ENCODE measurements around the gene PROX2.

PROX2 gene

GRCh38 chr14:74875941-74876913 is at the start of gene PROX2:
TSS of gene PROX2 (minus strand) at chr14:74876145. CDS start at chr14:74863834, 12,311 bp downstream.
- DNase-seq = peak in 1 of 2 donors; percentile 22

- no peak for DNase-seq
These were observed 48.1 kb upstream of the PROX2 start for GRCh38 chr14:74924061-74924460.

GRCh38 chr14:74922752-74923401 is 46.9 kb upstream of the PROX2 start, which contains the start of gene RPS6KL1:
TSS of gene RPS6KL1 (minus strand) at chr14:74923260. CDS start at chr14:74921541, 1,719 bp downstream.
- DNase-seq = peak; percentile 71 to 81

GRCh38 chr14:74921987-74922751 is 46.2 kb upstream of the PROX2 start:
- DNase-seq = no peak

GRCh38 chr14:74921053-74921620 is 45.2 kb upstream of the PROX2 start:
- DNase-seq = no peak

- DNase-seq = no peak
These were observed 44.3 kb upstream of the PROX2 start for GRCh38 chr14:74920281-74920680.

GRCh38 chr14:74919421-74920165 is 43.6 kb upstream of the PROX2 start:
- DNase-seq = no peak

GRCh38 chr14:74918380-74918779 is 42.4 kb upstream of the PROX2 start:
- no peak for DNase-seq

- peak in 1 of 2 donors; percentile 32 for DNase-seq
These were observed 41.7 kb upstream of the PROX2 start for GRCh38 chr14:74917646-74918081.

- DNase-seq = no peak
These were observed 41.2 kb upstream of the PROX2 start for GRCh38 chr14:74917178-74917543.

GRCh38 chr14:74915826-74916225 is 39.9 kb upstream of the PROX2 start:
- no peak for DNase-seq

GRCh38 chr14:74915426-74915825 is 39.5 kb upstream of the PROX2 start:
- DNase-seq = no peak

- DNase-seq = peak; percentile 65 to 66
These were observed 38.1 kb upstream of the PROX2 start for GRCh38 chr14:74913986-74914573.

GRCh38 chr14:74913393-74913910 is 37.5 kb upstream of the PROX2 start:
- no peak for DNase-seq

GRCh38 chr14:74912801-74913200 is 36.9 kb upstream of the PROX2 start:
- DNase-seq = no peak

- DNase-seq = no peak
These were observed 36.2 kb upstream of the PROX2 start for GRCh38 chr14:74912111-74912510.

- no peak for DNase-seq
These were observed 35.8 kb upstream of the PROX2 start for GRCh38 chr14:74911704-74912103.

GRCh38 chr14:74911221-74911620 is 35.3 kb upstream of the PROX2 start:
- no peak for DNase-seq

- DNase-seq = no peak
These were observed 34.6 kb upstream of the PROX2 start for GRCh38 chr14:74910556-74910955.

- DNase-seq = no peak
These were observed 34.0 kb upstream of the PROX2 start for GRCh38 chr14:74909911-74910310.

- no peak for DNase-seq
These were observed 33.6 kb upstream of the PROX2 start for GRCh38 chr14:74909501-74909900.
